Erythroblast (primary cell): ENCODE data around the gene ARMC9.

Experiments used
- DNase-seq, 2 experiments: peaks; one replicate each; lab custom pipeline; 2025; lab: John Stamatoyannopoulos, UW
- GATA1 ChIP-seq: IDR thresholded peaks from 2 replicates; pipeline ENCODE4 v1.6.1; 2011; ENCODE audit warnings: low read depth, mild to moderate bottlenecking, control low read depth, low read length, moderate library complexity
- POLR2A ChIP-seq: IDR thresholded peaks from 2 replicates; pipeline ENCODE4 v1.6.1; 2011; ENCODE audit warnings: mild to moderate bottlenecking, low read length

ARMC9 gene

GRCh38 chr2:231306791-231307393, 108.5 kb downstream of the ARMC9 start:
- TF ChIP-seq GATA1 = no peak

GRCh38 chr2:231308219-231308618, 109.8 kb downstream of the ARMC9 start:
- DNase-seq = no peak
- TF ChIP-seq GATA1 (no peak), POLR2A (no peak)

More at GRCh38 chr2:231306791-231307393, 108.5 kb downstream of the ARMC9 start:
- DNase-seq = no peak

GRCh38 chr2:231308631-231309428, 110.4 kb downstream of the ARMC9 start:
- DNase-seq = no peak
- TF ChIP-seq POLR2A = no peak
- TF ChIP-seq GATA1 = no peak

- TF ChIP-seq GATA1 (no peak), POLR2A (no peak)
- no peak for DNase-seq
Measured at GRCh38 chr2:231312066-231312465, 113.6 kb downstream of the ARMC9 start.

GRCh38 chr2:231315896-231316295, 117.5 kb downstream of the ARMC9 start:
- DNase-seq = no peak
- TF ChIP-seq GATA1 = no peak
- no peak for TF ChIP-seq POLR2A

- DNase-seq = no peak
- TF ChIP-seq POLR2A = no peak
- no peak for TF ChIP-seq GATA1
Measured at GRCh38 chr2:231317579-231317978, 119.1 kb downstream of the ARMC9 start.

- no peak for DNase-seq
- TF ChIP-seq POLR2A (no peak), GATA1 (no peak)
Measured at GRCh38 chr2:231318436-231318835, 120.0 kb downstream of the ARMC9 start.

- TF ChIP-seq GATA1 = no peak
- no peak for TF ChIP-seq POLR2A
- no peak for DNase-seq
Measured at GRCh38 chr2:231318954-231319353, 120.5 kb downstream of the ARMC9 start.

- TF ChIP-seq POLR2A = no peak
- no peak for TF ChIP-seq GATA1
- no peak for DNase-seq
Measured at GRCh38 chr2:231319867-231320266, 121.4 kb downstream of the ARMC9 start.

- DNase-seq = no peak
- TF ChIP-seq GATA1 = no peak
- no peak for TF ChIP-seq POLR2A
Measured at GRCh38 chr2:231321021-231321420, 122.6 kb downstream of the ARMC9 start.

GRCh38 chr2:231321556-231322334, 123.3 kb downstream of the ARMC9 start:
- no peak for DNase-seq
- TF ChIP-seq POLR2A (no peak), GATA1 (no peak)

GRCh38 chr2:231323316-231323715, 124.9 kb downstream of the ARMC9 start:
- TF ChIP-seq POLR2A = no peak
- DNase-seq = no peak

GRCh38 chr2:231325826-231326225, 127.4 kb downstream of the ARMC9 start:
- no peak for DNase-seq
- TF ChIP-seq POLR2A = no peak
- TF ChIP-seq GATA1 = no peak

- no peak for DNase-seq
- TF ChIP-seq GATA1 (no peak), POLR2A (no peak)
Measured at GRCh38 chr2:231326404-231326803, 128.0 kb downstream of the ARMC9 start.
